ENCODE results near the gene ZC3H15.

Gene ZC3H15

DNA sequence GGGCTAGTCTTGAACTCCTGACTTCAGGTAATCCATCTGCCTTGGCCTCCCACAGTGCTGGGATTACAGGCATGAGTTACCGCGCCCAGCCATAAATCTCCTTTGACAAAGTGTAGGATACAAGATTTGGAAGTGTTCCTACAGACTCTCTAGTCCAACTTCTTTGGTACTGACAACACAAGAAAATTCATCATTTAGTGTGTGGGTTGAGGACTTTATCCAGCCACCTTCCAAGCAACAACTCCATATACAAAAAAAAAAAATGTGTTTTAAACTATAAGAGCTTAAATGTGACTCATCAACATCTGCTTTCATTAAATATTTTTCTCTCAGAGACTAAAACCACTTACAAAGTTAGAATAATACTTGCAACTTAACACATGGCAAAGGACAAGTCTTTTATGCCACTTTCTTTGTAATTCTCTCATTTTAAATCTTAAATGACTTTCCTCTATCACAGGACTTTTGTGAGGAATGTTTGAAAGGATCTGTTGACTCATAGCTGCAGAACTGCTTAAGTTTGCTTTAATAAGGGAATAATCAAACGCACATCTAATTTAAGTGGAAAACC, 57.6 kb downstream of the ZC3H15 start:
- DNase-seq (ENCODE audit: low read depth) = no peak

DNA sequence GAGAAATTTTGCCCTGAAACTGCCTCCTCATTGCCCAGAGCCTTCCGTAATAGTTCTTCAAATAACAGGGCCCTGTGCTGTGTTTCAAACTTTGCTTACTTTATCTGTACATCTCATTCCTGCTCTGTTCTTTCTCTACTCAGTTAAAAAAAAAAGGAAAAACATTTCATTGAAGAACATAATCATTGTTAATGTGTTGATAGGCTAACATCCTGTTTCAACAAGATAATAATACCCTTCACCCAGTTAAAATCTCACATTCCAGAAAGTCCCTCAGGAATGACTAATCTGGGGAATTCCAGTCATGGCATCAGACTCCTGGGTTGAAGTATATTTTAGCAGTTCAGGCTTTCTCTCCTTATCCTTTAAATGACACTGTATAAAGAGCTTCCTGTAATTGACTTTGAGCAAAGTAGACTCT, 58.2 kb downstream of the ZC3H15 start:
- no peak for DNase-seq (ENCODE audit: low read depth)

DNA sequence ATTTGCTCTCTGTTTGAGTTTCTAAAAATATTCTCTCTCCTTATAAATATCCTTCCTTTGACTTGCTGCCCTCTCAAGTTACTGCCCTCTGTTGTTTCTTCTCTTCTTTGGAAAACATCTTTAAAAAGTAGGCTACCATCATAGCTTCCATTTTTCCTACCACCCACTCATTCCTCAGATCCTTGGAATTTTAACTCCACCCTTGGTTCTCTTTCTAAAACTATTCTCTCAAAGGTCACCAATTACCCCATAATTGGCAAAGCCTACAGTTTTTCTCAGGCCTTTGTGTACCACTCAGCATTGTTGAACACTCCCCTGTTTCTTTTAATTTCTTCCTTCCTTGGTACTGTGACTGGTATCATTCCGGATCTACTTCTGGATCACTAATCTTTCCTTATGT, 60.8 kb downstream of the ZC3H15 start:
- DNase-seq (ENCODE audit: low read depth) = no peak

DNA sequence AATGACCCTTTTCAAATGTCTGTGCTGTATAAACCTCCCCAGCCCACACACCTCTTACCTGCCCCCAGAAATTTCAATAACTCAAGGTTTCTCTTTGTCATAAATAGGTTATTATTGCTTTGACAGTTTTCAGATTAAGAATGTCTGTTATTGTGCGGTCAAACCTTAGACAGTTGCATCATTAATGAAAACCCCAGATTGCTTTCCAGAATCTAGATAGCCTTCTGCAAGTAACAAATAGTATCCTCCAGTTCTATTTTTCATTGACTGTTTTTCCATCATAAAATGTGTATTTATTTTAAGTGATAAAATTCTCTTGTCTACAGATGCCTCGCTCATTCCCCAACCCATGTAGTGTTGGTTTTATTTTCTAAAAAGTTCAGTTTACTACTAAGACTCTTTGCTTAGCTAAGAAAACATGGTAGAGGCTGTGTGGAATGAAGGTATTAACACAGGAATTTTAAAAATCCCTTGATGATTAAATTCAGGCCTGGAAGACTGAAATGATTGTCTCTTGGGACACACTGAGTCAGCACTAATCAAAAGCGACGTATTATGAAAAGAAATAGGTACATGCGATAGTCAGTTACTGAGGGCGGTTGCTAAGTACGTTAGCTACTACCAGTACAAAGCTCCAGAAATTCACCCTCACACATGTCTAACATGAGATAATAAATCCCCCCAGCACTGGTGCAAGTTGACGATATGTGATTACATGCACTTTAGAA, 65.4 kb downstream of the ZC3H15 start:
- no peak for DNase-seq (ENCODE audit: low read depth)

DNA sequence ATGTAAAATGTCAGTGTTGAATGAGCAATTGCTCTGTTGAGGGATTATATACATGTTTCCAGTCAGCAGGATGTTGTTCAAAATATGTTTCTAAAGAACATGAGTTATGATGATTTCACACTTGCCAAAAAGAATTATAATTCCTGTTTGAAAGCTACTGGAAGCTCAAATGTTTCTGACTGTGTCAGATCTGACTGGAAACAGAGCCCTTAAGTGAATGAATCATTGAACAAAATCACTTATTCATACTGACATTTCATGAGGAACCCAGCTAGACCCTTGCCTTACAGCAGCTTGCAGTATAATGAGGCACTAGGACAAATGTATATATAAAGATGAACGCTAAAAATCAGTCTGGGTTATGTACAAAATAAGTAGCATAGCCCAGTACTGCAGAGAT, 68.4 kb downstream of the ZC3H15 start:
- DNase-seq (ENCODE audit: low read depth) = no peak

DNA sequence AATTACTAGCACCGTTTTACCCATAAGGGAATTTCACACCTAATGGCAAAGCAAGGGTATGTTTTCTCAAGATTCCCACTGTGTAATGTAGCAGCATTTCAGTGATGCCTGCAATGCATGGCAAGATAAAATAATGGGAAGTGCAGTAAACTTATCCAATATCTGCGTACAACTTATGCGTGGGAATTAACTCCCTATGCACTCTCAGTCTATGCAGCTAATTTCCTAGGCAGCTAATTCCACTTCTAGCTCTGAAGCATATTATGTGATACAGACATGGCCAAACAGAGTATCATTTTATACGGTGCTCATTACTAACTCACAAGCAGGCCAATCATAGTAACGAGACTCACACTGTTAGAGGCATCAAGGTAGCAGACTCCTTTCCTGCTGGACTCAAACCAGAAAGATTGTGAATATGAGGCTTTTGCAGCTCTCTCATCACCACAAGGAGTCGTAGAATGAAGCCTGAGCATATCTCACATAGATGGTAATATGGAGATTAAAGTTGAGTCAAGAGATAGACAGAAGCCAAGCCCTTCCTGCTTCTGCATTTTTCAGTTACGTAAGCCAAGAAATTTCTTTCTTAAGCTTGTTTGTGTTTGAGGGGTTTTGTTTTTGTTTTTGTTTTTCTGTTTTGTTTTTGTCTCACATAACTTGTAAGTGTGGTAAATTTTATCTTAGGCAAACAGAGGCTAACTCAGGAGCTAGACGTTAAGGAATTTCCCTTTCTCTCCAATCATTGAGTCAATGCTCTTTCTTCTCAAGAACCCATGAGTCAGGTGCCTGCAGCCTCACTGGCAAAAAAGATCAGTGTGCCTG, 69.0 kb downstream of the ZC3H15 start:
- DNase-seq (ENCODE audit: low read depth) = no peak

DNA sequence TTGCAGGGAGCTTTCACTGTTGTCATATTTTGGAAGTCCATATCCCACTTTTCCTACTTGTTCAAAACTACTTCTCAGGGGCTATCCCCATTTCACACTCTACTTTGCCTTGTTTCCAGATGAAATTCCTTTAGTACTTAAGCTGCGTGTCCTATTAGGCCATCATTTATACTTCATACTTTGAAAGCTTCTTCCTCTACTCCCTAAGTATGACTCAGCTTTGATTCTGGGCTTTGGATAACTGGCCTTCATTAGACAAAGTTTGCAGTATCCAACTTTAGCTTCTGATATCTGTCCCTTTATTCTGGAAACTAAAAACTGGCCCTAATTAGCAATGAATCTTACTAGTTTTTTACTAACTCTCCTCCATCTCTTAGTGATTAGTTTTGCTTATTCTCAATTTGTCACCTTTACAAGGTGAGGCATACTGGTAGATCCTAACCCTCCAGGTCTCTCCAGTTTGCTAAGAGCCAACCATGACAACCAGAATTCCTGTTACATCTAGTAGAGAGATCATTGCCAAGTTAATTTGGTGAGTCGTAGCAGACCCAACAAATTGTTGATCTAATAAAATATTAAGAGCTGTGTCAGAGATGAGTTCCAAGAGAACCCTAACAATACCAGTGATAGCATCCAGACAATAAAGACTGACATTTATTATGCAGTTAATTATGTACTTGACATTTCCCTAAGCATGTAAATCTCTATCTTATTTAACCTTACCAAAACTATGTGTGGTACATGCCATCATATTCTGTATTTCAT, 72.6 kb downstream of the ZC3H15 start:
- no peak for DNase-seq (ENCODE audit: low read depth)
